MCF 10A (cell line): Measurements from ENCODE around the gene CYLD. TPM values are rescaled to one million over a fixed set of nuclear protein-coding genes. Genes with fewer than 3 reads are reported as not detected.

Source experiments
- BruUV-seq: library from RNA; stranded (reverse); fragments of 400-500 nt; replicated peaks from 2 replicates; lab custom pipeline; 2021; lab: Mats Ljungman, UMichigan
- CTCF ChIA-PET: fragments of 300-600 bp; sonication (Branson Sonifier 250); formaldehyde crosslinking; extraction: SDS; loops from one replicate; lab custom pipeline; 2021; ENCODE audit warnings: antibody characterized with exemption, inconsistent platforms; lab: Yijun Ruan, JAX
- POLR2A ChIA-PET: fragments of 300-600, 350-650 bp; sonication (Branson Sonifier 250); formaldehyde crosslinking; extraction: SDS; loops from one replicate; lab custom pipeline; 2020; ENCODE audit warnings: antibody characterized with exemption, inconsistent platforms; lab: Yijun Ruan, JAX
- DNase-seq: peaks from one replicate; pipeline ENCODE4 v3.0.0-alpha.2; 2018; ENCODE audit not compliant: unreplicated experiment
- H3K27ac Mint-ChIP-seq: one replicate; pipeline ENCODE4 v1.8.0; 2022; ENCODE audit warnings: mild to moderate bottlenecking, low read depth, mixed read lengths; ENCODE audit not compliant: unreplicated experiment
- H3K27me3 Mint-ChIP-seq: one replicate; pipeline ENCODE4 v1.8.0; 2022; ENCODE audit warnings: mixed read lengths; ENCODE audit not compliant: insufficient read depth, unreplicated experiment
- H3K36me3 Mint-ChIP-seq: one replicate; pipeline ENCODE4 v1.8.0; 2022; ENCODE audit warnings: mild to moderate bottlenecking, moderate library complexity, mixed read lengths; ENCODE audit not compliant: insufficient read depth, unreplicated experiment
- H3K4me1 Mint-ChIP-seq: one replicate; pipeline ENCODE4 v1.8.0; 2022; ENCODE audit warnings: mixed read lengths; ENCODE audit not compliant: insufficient read depth, unreplicated experiment
- H3K4me3 Mint-ChIP-seq: one replicate; pipeline ENCODE4 v1.8.0; 2022; ENCODE audit warnings: mild to moderate bottlenecking, moderate library complexity, mixed read lengths; ENCODE audit not compliant: unreplicated experiment
- H3K9me3 Mint-ChIP-seq: one replicate; pipeline ENCODE4 v1.8.0; 2022; ENCODE audit warnings: mixed read lengths; ENCODE audit not compliant: unreplicated experiment
- intact Hi-C: fragments of 100-400 bp; cut with micrococcal nuclease; formaldehyde crosslinking; loops from 2 replicates; pipeline ENCODE4 v1.14.1; 2022
- total RNA-seq: library from RNA; stranded (reverse); gene quantifications from 2 replicates; pipeline ENCODE4 v1.2.3, GENCODE V29; 2022
- TF ChIP-seq, protein P1 (sequence below): fragments of 200-600 bp; IDR thresholded peaks from one replicate; pipeline ENCODE4 v1.8.0; 2022; ENCODE audit warnings: antibody characterized with exemption, mild to moderate bottlenecking; ENCODE audit not compliant: unreplicated experiment

Gene CYLD
- total RNA-seq, 1 experiment from 2014 or later = 53.7 TPM

DNA sequence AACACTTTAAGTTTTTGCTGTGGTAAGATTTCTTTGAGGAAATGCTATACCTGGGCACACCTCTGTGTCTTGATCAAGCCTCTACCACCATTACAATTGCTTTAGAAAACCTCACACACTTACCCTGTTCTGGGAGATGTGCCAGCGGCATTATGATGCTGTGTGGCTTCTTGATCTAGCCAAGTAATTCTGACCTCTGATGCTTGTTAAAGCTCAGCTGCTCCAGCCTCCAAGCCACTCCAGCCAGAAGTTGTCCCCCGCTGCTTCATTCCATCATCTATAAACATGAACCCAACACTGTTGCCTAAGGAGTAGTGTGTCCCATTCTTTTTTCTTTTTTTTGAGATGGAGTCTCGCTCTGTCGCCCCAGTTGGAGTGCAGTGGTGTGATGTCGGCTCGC, 60.1 kb downstream of the CYLD start:
- Mint-ChIP-seq H3K4me1 (no peaks in the 10 kb centered on the region), H3K4me3 (no peak overlapping the region), H3K27me3 (no peaks in the 10 kb centered on the region), H3K27ac (no peak overlapping the region), H3K36me3 (peaks cover 13% of the 10 kb centered on the region), H3K9me3 (no peaks in the 10 kb centered on the region)
- intact Hi-C loops = no loop called here
- no TSS peak for BruUV-seq
- ChIA-PET CTCF (no interaction called here), POLR2A (no interaction called here)
- DNase-seq = no peak
- TF ChIP-seq, protein P1, sequence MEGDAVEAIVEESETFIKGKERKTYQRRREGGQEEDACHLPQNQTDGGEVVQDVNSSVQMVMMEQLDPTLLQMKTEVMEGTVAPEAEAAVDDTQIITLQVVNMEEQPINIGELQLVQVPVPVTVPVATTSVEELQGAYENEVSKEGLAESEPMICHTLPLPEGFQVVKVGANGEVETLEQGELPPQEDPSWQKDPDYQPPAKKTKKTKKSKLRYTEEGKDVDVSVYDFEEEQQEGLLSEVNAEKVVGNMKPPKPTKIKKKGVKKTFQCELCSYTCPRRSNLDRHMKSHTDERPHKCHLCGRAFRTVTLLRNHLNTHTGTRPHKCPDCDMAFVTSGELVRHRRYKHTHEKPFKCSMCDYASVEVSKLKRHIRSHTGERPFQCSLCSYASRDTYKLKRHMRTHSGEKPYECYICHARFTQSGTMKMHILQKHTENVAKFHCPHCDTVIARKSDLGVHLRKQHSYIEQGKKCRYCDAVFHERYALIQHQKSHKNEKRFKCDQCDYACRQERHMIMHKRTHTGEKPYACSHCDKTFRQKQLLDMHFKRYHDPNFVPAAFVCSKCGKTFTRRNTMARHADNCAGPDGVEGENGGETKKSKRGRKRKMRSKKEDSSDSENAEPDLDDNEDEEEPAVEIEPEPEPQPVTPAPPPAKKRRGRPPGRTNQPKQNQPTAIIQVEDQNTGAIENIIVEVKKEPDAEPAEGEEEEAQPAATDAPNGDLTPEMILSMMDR = no peak

DNA sequence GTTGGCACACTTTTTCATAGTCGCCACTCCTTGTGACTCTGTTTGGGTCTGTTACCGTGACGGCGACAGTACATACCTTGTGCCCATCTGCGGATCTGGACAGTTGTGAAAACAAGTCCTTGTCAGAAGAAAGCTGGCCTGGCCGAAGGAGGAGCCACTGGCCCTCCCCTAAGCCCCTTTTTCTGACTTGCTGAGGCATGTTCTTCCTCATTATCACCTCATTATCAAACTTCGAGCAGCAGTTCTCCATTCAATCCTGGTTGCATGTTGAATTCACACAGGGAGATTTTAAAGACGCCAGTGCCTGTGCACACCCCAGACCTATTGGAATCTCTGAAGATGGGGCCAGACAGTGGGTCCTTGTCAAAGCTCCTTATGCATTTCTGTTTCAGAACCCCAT, 61.1 kb downstream of the CYLD start:
- CTCF ChIA-PET = interaction anchor here (0.6 to 4.4 kb wide), 6 partner anchors 9 to 1184 kb away, joined by 3 to 32 read pairs (median 3); no protein-coding TSS in a partner anchor
- intact Hi-C loops = no loop called here
- no peak for DNase-seq
- no peak overlapping the region for H3K4me3 Mint-ChIP-seq
- no peaks in the 10 kb centered on the region for H3K9me3 Mint-ChIP-seq
- BruUV-seq = no TSS peak
- H3K4me1 Mint-ChIP-seq = no peaks in the 10 kb centered on the region
- TF ChIP-seq, protein P1 = no peak
- no peak overlapping the region for H3K27ac Mint-ChIP-seq
- H3K36me3 Mint-ChIP-seq = peaks cover 8% of the 10 kb centered on the region
- POLR2A ChIA-PET = no interaction called here
- no peaks in the 10 kb centered on the region for H3K27me3 Mint-ChIP-seq

DNA sequence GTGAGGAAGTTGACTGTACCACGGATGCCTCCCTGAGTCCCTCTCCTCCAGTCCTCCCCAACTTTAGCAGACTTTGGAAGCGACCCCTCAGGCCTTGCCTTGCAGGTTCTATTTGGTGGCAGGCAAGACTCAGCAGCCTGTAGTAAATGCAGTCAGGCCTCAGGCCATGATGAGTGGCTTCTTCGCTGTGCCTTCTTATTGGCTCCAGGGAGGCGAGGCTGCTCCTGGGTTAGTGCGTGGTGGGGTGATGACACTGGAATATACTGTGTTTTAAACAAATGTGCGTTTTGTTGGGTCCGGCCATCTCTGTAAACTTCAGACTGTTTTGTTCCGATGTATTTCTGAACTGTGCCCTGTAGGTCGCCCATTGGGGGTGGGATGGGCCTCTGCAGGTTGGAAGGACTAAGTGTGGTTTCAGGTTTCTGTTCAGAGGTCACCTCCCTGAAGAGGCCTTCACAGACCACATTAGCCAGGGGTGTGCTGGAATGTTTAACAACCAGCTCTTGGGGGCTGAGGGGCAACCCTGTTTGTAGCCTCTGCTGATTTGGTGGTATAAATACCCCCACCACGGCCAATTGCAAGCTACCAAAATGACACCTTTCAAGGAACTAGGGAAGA, 62.5 kb downstream of the CYLD start:
- Mint-ChIP-seq H3K4me1 (no peaks in the 10 kb centered on the region), H3K27me3 (no peaks in the 10 kb centered on the region), H3K27ac (no peak overlapping the region), H3K4me3 (no peak overlapping the region), H3K36me3 (peaks cover 8% of the 10 kb centered on the region), H3K9me3 (no peaks in the 10 kb centered on the region)
- no TSS peak for BruUV-seq
- DNase-seq = no peak
- ChIA-PET CTCF (interaction anchor here (0.6 to 4.4 kb wide), 11 partner anchors 9 to 629 kb away, joined by 3 to 79 read pairs (median 13); no protein-coding TSS in a partner anchor), POLR2A (interaction anchor here (1.3 kb wide), 1 partner anchor 104 kb away, joined by 3 read pairs; no protein-coding TSS in a partner anchor)
- intact Hi-C loops = no loop called here
- TF ChIP-seq, protein P1 = no peak

DNA sequence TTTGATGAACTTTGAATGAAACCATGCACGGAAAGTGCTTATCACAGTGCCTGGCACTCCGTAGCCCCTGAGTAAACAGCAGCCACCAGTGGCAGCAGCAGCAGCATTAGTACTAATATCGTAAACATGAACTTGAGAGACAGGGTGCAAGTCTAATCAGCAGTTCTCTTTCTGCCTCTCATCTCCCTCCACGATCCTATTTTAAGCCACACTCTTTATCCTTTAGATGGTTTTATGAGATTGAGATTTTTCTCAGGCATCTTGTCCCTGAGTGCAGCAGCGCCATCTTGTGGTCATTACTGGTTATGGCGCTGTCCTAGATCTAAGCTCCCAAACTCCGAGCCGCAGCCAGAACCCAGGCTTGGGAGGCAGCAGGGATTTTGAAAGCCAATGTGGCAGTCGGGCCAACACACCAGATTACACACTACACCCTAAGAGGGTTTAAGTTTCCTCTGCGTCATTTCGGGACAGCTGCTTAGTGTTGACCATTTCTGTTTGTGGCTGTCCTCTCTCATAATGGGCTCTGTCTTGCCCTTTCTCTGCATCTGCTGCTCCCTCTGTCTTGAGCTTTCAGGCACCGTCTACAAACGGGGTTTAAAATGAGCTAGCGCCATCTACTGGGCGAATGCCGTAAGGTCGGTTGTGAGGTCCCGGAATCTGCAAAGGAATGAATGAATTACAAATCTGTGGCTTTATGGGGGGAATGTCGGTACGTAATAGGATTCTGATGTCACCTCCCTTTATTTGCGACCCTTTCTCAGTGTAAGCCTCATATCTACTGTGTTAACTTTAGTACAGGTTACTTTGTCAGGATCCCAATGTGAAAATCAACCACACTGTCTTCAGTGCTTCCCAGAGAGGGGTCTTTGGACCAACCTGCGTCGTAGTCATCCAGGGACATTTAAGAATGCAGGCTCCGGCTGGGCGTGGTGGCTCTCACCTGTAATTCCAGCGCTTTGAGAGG, 64.5 kb downstream of the CYLD start:
- H3K36me3 Mint-ChIP-seq = no peaks in the 10 kb centered on the region
- ChIA-PET CTCF (interaction anchor here (0.5 to 4.4 kb wide), 114 partner anchors 8 to 1625 kb away, joined by 3 to 79 read pairs (median 4); partner anchors contain the start of gene CYLD), POLR2A (interaction anchor here (0.6 to 1.2 kb wide), 6 partner anchors 28 to 439 kb away, joined by 3 to 6 read pairs (median 3); partner anchors contain the start of gene CYLD)
- BruUV-seq = no TSS peak
- TF ChIP-seq, protein P1 = peak; percentile 78
- H3K4me3 Mint-ChIP-seq = peak overlapping the region; percentile 61
- intact Hi-C loops = loop anchor here (1.0 to 5.0 kb wide), 6 partner anchors 130 to 956 kb away; no protein-coding TSS in a partner anchor
- no peaks in the 10 kb centered on the region for H3K27me3 Mint-ChIP-seq
- no peaks in the 10 kb centered on the region for H3K9me3 Mint-ChIP-seq
- peak; percentile 90 for DNase-seq
- H3K4me1 Mint-ChIP-seq = no peaks in the 10 kb centered on the region
- H3K27ac Mint-ChIP-seq = no peak overlapping the region
